Activated naive CD4-positive, alpha-beta T cell treated with anti-CD3 and anti-CD28 coated beads, Interleukin-2, amount 10 ng/mL, durations not matched to agents 7 days and 5 days (primary cell): ENCODE data around the gene C1QTNF1.
A peak's percentile ranks its signal among the peaks of the same experiment; 100 is the strongest.

Experiments
- CTCF ChIA-PET: fragments of 350-600 bp; sonication (Branson Sonifier 250); formaldehyde crosslinking; loops from one replicate; lab custom pipeline; 2021; ENCODE audit warnings: antibody characterized with exemption; lab: Charles Lee
- DNase-seq: peaks from one replicate; pipeline ENCODE4 v3.0.0-alpha.2; 2020
- H3K27ac Mint-ChIP-seq: one replicate; pipeline ENCODE4 v1.8.0; 2021; ENCODE audit warnings: mild to moderate bottlenecking, moderate library complexity, mixed read lengths
- H3K27me3 Mint-ChIP-seq: one replicate; pipeline ENCODE4 v1.8.0; 2021; ENCODE audit warnings: mild to moderate bottlenecking, mixed read lengths
- H3K36me3 Mint-ChIP-seq: one replicate; pipeline ENCODE4 v1.8.0; 2021; ENCODE audit warnings: mixed read lengths
- H3K4me1 Mint-ChIP-seq: one replicate; pipeline ENCODE4 v1.8.0; 2021; ENCODE audit warnings: mixed read lengths
- H3K4me3 Mint-ChIP-seq: one replicate; pipeline ENCODE4 v1.8.0; 2021; ENCODE audit warnings: mild to moderate bottlenecking, moderate library complexity, mixed read lengths
- H3K9me3 Mint-ChIP-seq: one replicate; pipeline ENCODE4 v1.8.0; 2021; ENCODE audit warnings: mixed read lengths

The C1QTNF1 gene

GRCh38 chr17:79023886-79024771 lies at the start of gene C1QTNF1:
C1QTNF1 (plus strand) TSS chr17:79024169; CDS start chr17:79043969, 19,800 bp downstream.
- CTCF ChIA-PET = interaction anchor here (1.4 kb wide), 1 partner anchor 18 kb away, joined by 4 read pairs; no protein-coding TSS in a partner anchor
- H3K27me3 Mint-ChIP-seq = peaks cover 100% of the 10 kb centered on the region
- peak within 1 kb of the TSS; percentile 54 for H3K4me3 Mint-ChIP-seq
- peaks cover 18% of the 10 kb centered on the region for H3K4me1 Mint-ChIP-seq
- H3K27ac Mint-ChIP-seq = no peak within 1 kb of the TSS
- peak; percentile 54 for DNase-seq
- H3K36me3 Mint-ChIP-seq = no peaks in the 10 kb centered on the region
- no peaks in the 10 kb centered on the region for H3K9me3 Mint-ChIP-seq

GRCh38 chr17:78974635-78975591 lies 49.1 kb upstream of the C1QTNF1 start:
- Mint-ChIP-seq H3K27ac (peak overlapping the region; percentile 19), H3K27me3 (no peaks in the 10 kb centered on the region), H3K36me3 (peaks cover 28% of the 10 kb centered on the region), H3K4me1 (peaks cover 33% of the 10 kb centered on the region), H3K9me3 (no peaks in the 10 kb centered on the region), H3K4me3 (no peak overlapping the region)
- CTCF ChIA-PET = no interaction called here
- no peak for DNase-seq

GRCh38 chr17:78976907-78977680 lies 46.9 kb upstream of the C1QTNF1 start:
- H3K36me3 Mint-ChIP-seq = peaks cover 17% of the 10 kb centered on the region
- H3K9me3 Mint-ChIP-seq = no peaks in the 10 kb centered on the region
- no peak for DNase-seq
- H3K27ac Mint-ChIP-seq = no peak overlapping the region
- CTCF ChIA-PET = no interaction called here
- H3K4me1 Mint-ChIP-seq = peaks cover 33% of the 10 kb centered on the region
- H3K4me3 Mint-ChIP-seq = peak overlapping the region; percentile 38
- H3K27me3 Mint-ChIP-seq = peaks cover 4% of the 10 kb centered on the region

GRCh38 chr17:78977681-78977943 lies 46.4 kb upstream of the C1QTNF1 start:
- Mint-ChIP-seq H3K4me1 (peaks cover 33% of the 10 kb centered on the region), H3K27me3 (peaks cover 4% of the 10 kb centered on the region), H3K4me3 (peak overlapping the region; percentile 80), H3K9me3 (no peaks in the 10 kb centered on the region), H3K27ac (no peak overlapping the region), H3K36me3 (peaks cover 17% of the 10 kb centered on the region)
- no peak for DNase-seq
- CTCF ChIA-PET = no interaction called here

- DNase-seq = no peak
- peaks cover 4% of the 10 kb centered on the region for H3K27me3 Mint-ChIP-seq
- CTCF ChIA-PET = interaction anchor here (2.2 kb wide), 1 partner anchor 7 kb away, joined by 11 read pairs; no protein-coding TSS in a partner anchor
- no peaks in the 10 kb centered on the region for H3K9me3 Mint-ChIP-seq
- H3K4me3 Mint-ChIP-seq = peak overlapping the region; percentile 80
- H3K36me3 Mint-ChIP-seq = peaks cover 17% of the 10 kb centered on the region
- peak overlapping the region; percentile 89 for H3K27ac Mint-ChIP-seq
- H3K4me1 Mint-ChIP-seq = peaks cover 33% of the 10 kb centered on the region
These were observed 45.7 kb upstream of the C1QTNF1 start for GRCh38 chr17:78977997-78978973.

- Mint-ChIP-seq H3K4me1 (peaks cover 33% of the 10 kb centered on the region), H3K36me3 (peaks cover 13% of the 10 kb centered on the region), H3K4me3 (peak within 1 kb of the TSS; percentile 80), H3K9me3 (no peaks in the 10 kb centered on the region), H3K27ac (peak within 1 kb of the TSS; percentile 89), H3K27me3 (peaks cover 7% of the 10 kb centered on the region)
- DNase-seq = peak; percentile 72
- CTCF ChIA-PET = interaction anchor here (1.0 to 2.2 kb wide), 4 partner anchors 9 to 114 kb away, joined by 3 to 11 read pairs (median 4); no protein-coding TSS in a partner anchor
These were observed 44.0 kb upstream of the C1QTNF1 start, which contains the start of gene LGALS3BP for GRCh38 chr17:78979780-78980623. LGALS3BP (minus strand) TSS chr17:78979923; CDS start chr17:78977191, 2,732 bp downstream.

- CTCF ChIA-PET = interaction anchor here (1.4 to 2.2 kb wide), 3 partner anchors 10 to 62 kb away, joined by 4 to 11 read pairs (median 5); no protein-coding TSS in a partner anchor
- peaks cover 33% of the 10 kb centered on the region for H3K4me1 Mint-ChIP-seq
- peaks cover 7% of the 10 kb centered on the region for H3K27me3 Mint-ChIP-seq
- no peak overlapping the region for H3K4me3 Mint-ChIP-seq
- H3K27ac Mint-ChIP-seq = peak overlapping the region; percentile 89
- DNase-seq = no peak
- no peaks in the 10 kb centered on the region for H3K9me3 Mint-ChIP-seq
- H3K36me3 Mint-ChIP-seq = peaks cover 10% of the 10 kb centered on the region
These were observed 43.4 kb upstream of the C1QTNF1 start for GRCh38 chr17:78980624-78980972.

- Mint-ChIP-seq H3K4me1 (peaks cover 37% of the 10 kb centered on the region), H3K36me3 (peaks cover 8% of the 10 kb centered on the region), H3K4me3 (no peak overlapping the region), H3K9me3 (no peaks in the 10 kb centered on the region), H3K27me3 (peaks cover 7% of the 10 kb centered on the region), H3K27ac (peak overlapping the region; percentile 12)
- no peak for DNase-seq
- CTCF ChIA-PET = no interaction called here
These were observed 42.7 kb upstream of the C1QTNF1 start for GRCh38 chr17:78981010-78981888.

GRCh38 chr17:78985395-78985794 lies 38.6 kb upstream of the C1QTNF1 start:
- peaks cover 20% of the 10 kb centered on the region for H3K4me1 Mint-ChIP-seq
- no peak overlapping the region for H3K4me3 Mint-ChIP-seq
- H3K27me3 Mint-ChIP-seq = peaks cover 7% of the 10 kb centered on the region

GRCh38 chr17:78986048-78986648 lies 37.8 kb upstream of the C1QTNF1 start:
- peaks cover 7% of the 10 kb centered on the region for H3K27me3 Mint-ChIP-seq
- peak; percentile 42 for DNase-seq
- H3K27ac Mint-ChIP-seq = peak overlapping the region; percentile 24
- H3K4me1 Mint-ChIP-seq = peaks cover 19% of the 10 kb centered on the region
- CTCF ChIA-PET = interaction anchor here (1.3 kb wide), 1 partner anchor 109 kb away, joined by 3 read pairs; no protein-coding TSS in a partner anchor
- no peaks in the 10 kb centered on the region for H3K9me3 Mint-ChIP-seq
- no peak overlapping the region for H3K4me3 Mint-ChIP-seq
- H3K36me3 Mint-ChIP-seq = peaks cover 14% of the 10 kb centered on the region

More at GRCh38 chr17:78985395-78985794, 38.6 kb upstream of the C1QTNF1 start:
- peaks cover 8% of the 10 kb centered on the region for H3K36me3 Mint-ChIP-seq
- DNase-seq = no peak
- CTCF ChIA-PET = no interaction called here
- H3K27ac Mint-ChIP-seq = no peak overlapping the region
- no peaks in the 10 kb centered on the region for H3K9me3 Mint-ChIP-seq
